ENCODE results near the gene PIK3CD. TPM values are rescaled to one million over a fixed set of nuclear protein-coding genes. Genes with fewer than 3 reads are reported as not detected.

PIK3CD gene
- total and polyA plus RNA-seq, 10 donors = 26.8 to 186 (median 100.0) TPM

DNA sequence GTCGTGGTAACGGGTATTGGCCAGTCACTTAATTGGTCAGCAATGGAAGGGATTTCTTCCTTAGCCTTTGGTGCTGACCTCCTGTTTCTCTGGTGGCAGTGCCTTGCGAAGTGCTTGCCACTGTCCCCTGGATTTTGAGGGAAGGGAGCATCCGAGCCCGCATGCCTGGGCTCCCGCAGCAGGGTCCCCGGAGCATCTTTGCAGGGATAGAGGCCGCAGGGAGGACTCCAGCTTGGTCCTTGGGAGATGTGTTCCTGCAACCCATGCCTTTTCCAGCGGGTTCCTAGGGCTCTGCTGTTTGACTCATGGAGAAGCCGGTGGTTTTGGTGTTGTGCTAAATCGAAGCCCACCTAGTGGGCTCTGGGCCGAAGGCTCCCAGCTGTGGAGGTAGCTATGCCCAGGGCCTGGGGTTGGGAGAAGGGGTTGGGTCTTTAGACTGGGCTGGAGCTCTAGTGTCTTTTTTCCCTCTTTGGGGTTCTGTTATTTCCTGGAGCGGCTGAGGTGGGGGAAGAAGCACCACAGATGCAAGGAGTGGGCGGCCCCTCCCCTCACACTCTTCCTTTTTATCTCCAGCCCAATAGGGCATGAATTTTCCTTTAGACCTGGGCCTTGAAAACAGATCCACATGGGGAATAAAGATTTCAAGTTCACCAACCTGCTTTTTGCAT, 39.0 kb downstream of the PIK3CD start:
- Histone ChIP-seq H3K4me3 (peak overlapping the region in 5 of 8 donors; percentile 58 to 81 (median 59)), H3K27ac (peak overlapping the region in 3 of 8 donors; percentile 61 to 85 (median 70)), H3K4me1 (peaks cover 44 to 97% (median 60%) of the 10 kb centered on the region in 6 donors), H3K36me3 (peaks cover 0 to 47% (median 19%) of the 10 kb centered on the region in 6 donors), H3K9me3 (no peaks in the 10 kb centered on the region), H3K27me3 (replicated peaks in 1 of 7) (peaks cover 0 to 10% (median 0%) of the 10 kb centered on the region in 7 donors)
- intact Hi-C loops (cut with DNase I; ENCODE audit: low total_unique reads) = no loop called here
- DNase-seq = no peak
- TF ChIP-seq, protein P1, sequence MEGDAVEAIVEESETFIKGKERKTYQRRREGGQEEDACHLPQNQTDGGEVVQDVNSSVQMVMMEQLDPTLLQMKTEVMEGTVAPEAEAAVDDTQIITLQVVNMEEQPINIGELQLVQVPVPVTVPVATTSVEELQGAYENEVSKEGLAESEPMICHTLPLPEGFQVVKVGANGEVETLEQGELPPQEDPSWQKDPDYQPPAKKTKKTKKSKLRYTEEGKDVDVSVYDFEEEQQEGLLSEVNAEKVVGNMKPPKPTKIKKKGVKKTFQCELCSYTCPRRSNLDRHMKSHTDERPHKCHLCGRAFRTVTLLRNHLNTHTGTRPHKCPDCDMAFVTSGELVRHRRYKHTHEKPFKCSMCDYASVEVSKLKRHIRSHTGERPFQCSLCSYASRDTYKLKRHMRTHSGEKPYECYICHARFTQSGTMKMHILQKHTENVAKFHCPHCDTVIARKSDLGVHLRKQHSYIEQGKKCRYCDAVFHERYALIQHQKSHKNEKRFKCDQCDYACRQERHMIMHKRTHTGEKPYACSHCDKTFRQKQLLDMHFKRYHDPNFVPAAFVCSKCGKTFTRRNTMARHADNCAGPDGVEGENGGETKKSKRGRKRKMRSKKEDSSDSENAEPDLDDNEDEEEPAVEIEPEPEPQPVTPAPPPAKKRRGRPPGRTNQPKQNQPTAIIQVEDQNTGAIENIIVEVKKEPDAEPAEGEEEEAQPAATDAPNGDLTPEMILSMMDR (IDR thresholded peaks at IDR 0.05 in 8 of 11, conservative IDR thresholded peaks at IDR 0.05 in 3 of 11) = no peak
- TF ChIP-seq POLR2AphosphoS5 (IDR thresholded peaks at IDR 0.05) (no peak), POLR2A (IDR thresholded peaks at IDR 0.05) (no peak)
- WGBS, 5 donors = 72 to 79% (median 78%) methylated on average over 12 to 14 of the region's 14 CpGs

DNA sequence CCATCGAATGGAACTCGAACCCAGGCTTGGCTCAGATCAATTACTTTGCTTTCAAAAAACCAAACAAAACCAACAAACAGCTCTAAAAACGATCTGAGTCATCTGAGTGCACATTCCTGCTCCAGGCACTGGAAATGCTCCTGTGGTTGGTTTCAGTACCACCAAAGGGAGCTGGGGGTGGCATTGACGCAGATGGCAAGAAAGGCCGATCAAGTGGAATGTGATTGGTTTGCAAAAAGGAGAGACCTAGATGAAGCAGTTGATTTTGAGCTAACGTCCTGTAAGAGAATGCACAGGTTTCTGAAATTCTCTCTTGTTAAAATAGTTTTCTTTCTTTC, 39.5 kb downstream of the PIK3CD start:
- no peak for DNase-seq
- WGBS, 5 donors = 72 to 86% (median 81%) methylated on average over 6 of the region's 6 CpGs
- intact Hi-C loops (cut with DNase I; ENCODE audit: low total_unique reads) = no loop called here
- peak overlapping the region in 1 of 8 donors; percentile 85 for H3K27ac ChIP-seq
- no peak overlapping the region for H3K4me3 ChIP-seq
- H3K27me3 ChIP-seq (replicated peaks in 1 of 7) = peaks cover 0 to 10% (median 0%) of the 10 kb centered on the region in 7 donors
- H3K36me3 ChIP-seq = peaks cover 0 to 52% (median 19%) of the 10 kb centered on the region in 6 donors
- TF ChIP-seq POLR2A (IDR thresholded peaks at IDR 0.05) (no peak), POLR2AphosphoS5 (IDR thresholded peaks at IDR 0.05) (no peak)
- TF ChIP-seq, protein P1 (IDR thresholded peaks at IDR 0.05 in 8 of 11, conservative IDR thresholded peaks at IDR 0.05 in 3 of 11) = no peak
- H3K4me1 ChIP-seq = peaks cover 41 to 97% (median 55%) of the 10 kb centered on the region in 6 donors
- H3K9me3 ChIP-seq = no peaks in the 10 kb centered on the region

DNA sequence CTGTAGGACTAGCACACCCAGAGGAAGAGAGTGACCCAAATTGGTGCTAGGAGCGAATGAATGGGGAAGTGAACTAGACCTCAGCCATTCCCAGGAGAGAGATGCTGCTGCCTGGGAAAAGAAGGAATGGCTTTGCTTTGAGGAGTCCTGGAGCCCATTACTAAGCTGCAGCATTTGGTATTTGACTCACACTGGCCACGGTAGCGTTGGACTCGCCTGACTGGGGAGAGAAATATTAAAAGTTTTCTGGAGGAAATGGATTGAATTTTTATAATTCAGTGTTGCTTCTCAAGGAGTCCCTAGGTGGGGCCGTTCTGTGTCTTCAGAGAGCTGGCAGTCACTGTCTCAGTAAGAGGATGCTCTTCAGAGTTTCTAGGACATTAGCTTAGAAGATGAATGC, 40.2 kb downstream of the PIK3CD start:
- Histone ChIP-seq H3K4me1 (peaks cover 36 to 97% (median 49%) of the 10 kb centered on the region in 6 donors), H3K36me3 (peaks cover 0 to 55% (median 19%) of the 10 kb centered on the region in 6 donors), H3K27me3 (replicated peaks in 1 of 7) (peaks cover 0 to 10% (median 0%) of the 10 kb centered on the region in 7 donors), H3K9me3 (no peaks in the 10 kb centered on the region), H3K4me3 (no peak overlapping the region), H3K27ac (no peak overlapping the region)
- TF ChIP-seq POLR2AphosphoS5 (IDR thresholded peaks at IDR 0.05) = no peak
- no peak for TF ChIP-seq POLR2A (IDR thresholded peaks at IDR 0.05)
- TF ChIP-seq, protein P1 (IDR thresholded peaks at IDR 0.05 in 8 of 11, conservative IDR thresholded peaks at IDR 0.05 in 3 of 11) = no peak
- 77 to 86% (median 85%) methylated on average over 5 of the region's 5 CpGs for WGBS, 5 donors
- intact Hi-C loops (cut with DNase I; ENCODE audit: low total_unique reads) = no loop called here
- DNase-seq = no peak

DNA sequence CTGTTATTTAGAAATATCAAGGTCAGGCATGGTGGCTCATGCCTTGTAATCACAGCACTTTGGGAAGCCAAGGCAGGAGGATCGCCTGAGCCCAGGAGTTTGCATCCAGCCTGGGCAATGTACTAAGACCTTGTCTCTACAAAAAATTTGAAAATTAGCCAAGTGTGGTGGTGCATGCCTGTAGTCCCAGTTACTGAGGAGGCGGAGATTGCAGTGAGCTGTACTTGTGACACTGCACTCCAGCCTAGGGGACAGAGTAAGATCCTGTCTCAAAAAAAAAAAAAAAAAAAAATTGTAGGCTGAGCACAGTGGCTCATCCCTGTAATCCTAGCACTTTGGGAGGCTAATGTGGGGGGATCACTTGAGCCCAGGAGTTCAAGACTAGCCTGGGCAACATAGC, 45.3 kb downstream of the PIK3CD start:
- WGBS, 5 donors = 90 to 96% (median 93%) methylated on average over 2 of the region's 2 CpGs
- Histone ChIP-seq H3K4me3 (no peak overlapping the region), H3K36me3 (peaks cover 0 to 94% (median 46%) of the 10 kb centered on the region in 6 donors)

More for the DNA sequence above, 45.3 kb downstream of the PIK3CD start:
- Histone ChIP-seq H3K27ac (no peak overlapping the region), H3K4me1 (peaks cover 0 to 99% (median 6%) of the 10 kb centered on the region in 6 donors), H3K27me3 (replicated peaks in 1 of 7) (no peaks in the 10 kb centered on the region), H3K9me3 (no peaks in the 10 kb centered on the region)
- DNase-seq = no peak
- intact Hi-C loops (cut with DNase I; ENCODE audit: low total_unique reads) = no loop called here
- TF ChIP-seq, protein P1 (IDR thresholded peaks at IDR 0.05 in 8 of 11, conservative IDR thresholded peaks at IDR 0.05 in 3 of 11) = no peak
- TF ChIP-seq POLR2AphosphoS5 (IDR thresholded peaks at IDR 0.05) (no peak), POLR2A (IDR thresholded peaks at IDR 0.05) (no peak)
